NCI-H2171 treated with DMSO at 0.1 percent for 48 hours (cell line): ENCODE results near the gene MAST3.
A peak's percentile ranks its signal among the peaks of the same experiment; 100 is the strongest.

Source experiments
- DNase-seq: peaks from one replicate; lab custom pipeline; 2025; lab: John Stamatoyannopoulos, UW

Gene MAST3

GRCh38 chr19:18112989-18113478 lies 15.5 kb downstream of the MAST3 start:
- DNase-seq, result peak; percentile 61

- no peak for DNase-seq
Measured at GRCh38 chr19:18113827-18114226, 16.2 kb downstream of the MAST3 start.

GRCh38 chr19:18114483-18114882 lies 16.9 kb downstream of the MAST3 start:
- DNase-seq, result no peak

GRCh38 chr19:18117364-18117691 lies 19.8 kb downstream of the MAST3 start:
- no peak for DNase-seq

GRCh38 chr19:18117692-18118378 lies 20.3 kb downstream of the MAST3 start:
- DNase-seq, result peak; percentile 86

- no peak for DNase-seq
Measured at GRCh38 chr19:18118420-18119012, 20.9 kb downstream of the MAST3 start.

- no peak for DNase-seq
Measured at GRCh38 chr19:18119013-18119716, 21.6 kb downstream of the MAST3 start.

GRCh38 chr19:18119717-18120105 lies 22.1 kb downstream of the MAST3 start:
- no peak for DNase-seq

GRCh38 chr19:18120127-18120526 lies 22.5 kb downstream of the MAST3 start:
- no peak for DNase-seq

- no peak for DNase-seq
Measured at GRCh38 chr19:18121166-18121565, 23.6 kb downstream of the MAST3 start.

GRCh38 chr19:18122424-18122823 lies 24.8 kb downstream of the MAST3 start:
- no peak for DNase-seq

- no peak for DNase-seq
Measured at GRCh38 chr19:18122860-18123795, 25.6 kb downstream of the MAST3 start.

GRCh38 chr19:18123819-18124218 lies 26.2 kb downstream of the MAST3 start:
- no peak for DNase-seq

- DNase-seq, result no peak
Measured at GRCh38 chr19:18126097-18126496, 28.5 kb downstream of the MAST3 start.

- DNase-seq, result no peak
Measured at GRCh38 chr19:18128044-18128443, 30.5 kb downstream of the MAST3 start.

- no peak for DNase-seq
Measured at GRCh38 chr19:18128805-18129204, 31.2 kb downstream of the MAST3 start.

- DNase-seq, result no peak
Measured at GRCh38 chr19:18130523-18131242, 33.1 kb downstream of the MAST3 start.

- no peak for DNase-seq
Measured at GRCh38 chr19:18131841-18132596, 34.4 kb downstream of the MAST3 start.

- no peak for DNase-seq
Measured at GRCh38 chr19:18135712-18136584, 38.4 kb downstream of the MAST3 start.

- no peak for DNase-seq
Measured at GRCh38 chr19:18137242-18137641, 39.7 kb downstream of the MAST3 start.
